Gastrocnemius medialis (tissue), 4 donors: ENCODE results near the gene FHL3. TPM values are rescaled to one million over a fixed set of nuclear protein-coding genes. Genes with fewer than 3 reads are reported as not detected.
A peak's percentile ranks its signal among the peaks of the same experiment; 100 is the strongest.

Experiments used
- ATAC-seq, 2 donors: fragments of 150-250 bp; one replicate each; pipeline ENCODE4 v1.9.1; 2016
- DNase-seq, 2 donors: peaks; one replicate each; pipeline ENCODE4 v3.0.0-alpha.2; 2019
- H3K27ac ChIP-seq, 4 donors: fragments of 200-600 bp; sonication (generic); 1 replicate in 1 of 4; 2 replicates in 3 of 4; pipeline ENCODE4 v1.5.1; 2016 to 2018; ENCODE audit warnings: mild to moderate bottlenecking in 2 of 4, moderate library complexity in 1 of 4
- H3K27me3 ChIP-seq, 3 donors: fragments of 200-600 bp; sonication (generic) in 2 of 3; 1 replicate in 1 of 3; 2 replicates in 2 of 3; pipeline versions ENCODE4 v1.5.1 to v1.6.0; 2016 to 2019; ENCODE audit warnings: mild to moderate bottlenecking in 1 of 3, moderate library complexity in 1 of 3
- H3K36me3 ChIP-seq, 2 donors: fragments of 200-600 bp; sonication (generic) in 1 of 2; one replicate each; pipeline ENCODE4 v1.5.1; 2017 to 2018
- H3K4me1 ChIP-seq, 2 donors: fragments of 200-600 bp; sonication (generic) in 1 of 2; one replicate each; pipeline ENCODE4 v1.5.1; 2016 to 2017; ENCODE audit warnings: mild to moderate bottlenecking in 2 of 2
- H3K4me3 ChIP-seq, 4 donors: fragments of 200-600 bp; sonication (generic) in 3 of 4; 1 replicate in 1 of 4; 2 replicates in 3 of 4; pipeline ENCODE4 v1.5.1; 2016 to 2019; ENCODE audit warnings: mild to moderate bottlenecking in 2 of 4
- H3K9me3 ChIP-seq, 3 donors: fragments of 200-600 bp; sonication (generic) in 2 of 3; 1 replicate in 1 of 3; 2 replicates in 2 of 3; pipeline ENCODE4 v1.5.1; 2016 to 2019
- POLR2A ChIP-seq, 2 donors: fragments of 450-650 bp; IDR thresholded peaks; one replicate each; pipeline ENCODE4 v1.6.1; 2017; ENCODE audit warnings: antibody characterized with exemption in 2 of 2, mild to moderate bottlenecking in 2 of 2, moderate library complexity in 2 of 2
- in situ Hi-C, 4 donors: fragments of 200-750 bp; cut with MboI; loops; one replicate each; pipeline versions ENCODE4 v1.15.0 to v1.8.0; 2017; ENCODE audit warnings: low sequenced_read_pairs in 4 of 4
- intact Hi-C: fragments of 100-400 bp; cut with DNase I; formaldehyde crosslinking; loops from one replicate; pipeline ENCODE4 v1.15.1; 2023; ENCODE audit warnings: low total_unique reads
- total RNA-seq, 4 donors: library from RNA; depleted of rRNA; stranded (reverse); fragments of >200 nt; gene quantifications; one replicate each; pipeline versions ENCODE4 v1.1.0 to v1.2.3, GENCODE V29; 2016
- TF ChIP-seq, protein P1 (sequence below), 5 experiments: fragments of 450-650 bp in 3 of 5; fragments of 200-600 bp in 2 of 5; sonication (generic) in 2 of 5; IDR thresholded peaks in 4 of 5; conservative IDR thresholded peaks in 1 of 5; 1 replicate in 4 of 5; 2 replicates in 1 of 5; pipeline ENCODE4 v1.5.1; 2016 to 2019; ENCODE audit warnings: antibody characterized with exemption in 5 of 5, mild to moderate bottlenecking in 3 of 5, moderate library complexity in 3 of 5

The FHL3 gene
- total RNA-seq, 4 donors from 2014 or later, result 725 to 1,282 (median 1,051) TPM

DNA sequence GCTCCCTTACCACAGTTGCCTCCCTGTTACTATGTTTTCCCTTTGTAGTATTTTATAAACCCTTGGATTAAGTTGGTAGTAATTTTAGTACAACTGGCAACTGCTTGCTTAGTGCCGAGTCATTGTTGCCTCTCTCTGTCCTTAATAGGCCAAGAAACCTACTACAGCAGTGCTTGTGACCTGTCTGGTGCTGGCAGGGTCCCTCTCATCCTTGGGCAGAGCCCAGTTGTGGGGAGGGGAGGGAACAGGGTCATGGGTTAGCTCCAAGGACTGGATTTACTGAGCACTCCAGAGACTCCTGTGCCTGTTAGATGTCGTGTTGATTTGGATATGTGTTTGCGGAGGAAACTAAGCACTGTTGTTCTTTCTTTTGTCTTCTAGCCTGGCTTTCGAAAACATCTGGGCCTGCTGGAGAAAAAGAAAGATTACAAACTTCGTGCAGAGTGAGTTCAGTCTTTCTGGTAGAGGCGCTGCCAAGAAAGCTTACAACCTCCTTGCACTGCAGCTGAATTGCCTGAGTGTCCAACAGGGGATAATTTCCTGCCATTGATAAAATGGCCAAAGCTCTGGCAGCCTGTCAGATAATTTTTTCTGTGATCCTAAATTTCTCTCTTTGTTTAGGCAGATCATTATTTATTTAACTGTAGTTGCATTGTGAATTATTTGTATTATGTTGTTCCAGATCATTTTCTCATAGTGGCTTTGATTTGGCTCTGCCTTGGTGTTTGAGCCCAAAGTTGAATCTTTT is 10.8 kb upstream of the FHL3 start:
- H3K36me3 ChIP-seq, result peaks cover 0 to 44% of the 10 kb centered on the region in 2 donors
- intact Hi-C loops, result loop anchor here (1.0 to 2.0 kb wide), 2 partner anchors 13 to 25 kb away; partner anchors contain the start of gene SF3A3

GRCh38 chr1:38014724-38015424 is 9.6 kb upstream of the FHL3 start:
- DNase-seq (peak in 1 of 2 donors; percentile 82), ATAC-seq (no peak)
- TF ChIP-seq, protein P1, sequence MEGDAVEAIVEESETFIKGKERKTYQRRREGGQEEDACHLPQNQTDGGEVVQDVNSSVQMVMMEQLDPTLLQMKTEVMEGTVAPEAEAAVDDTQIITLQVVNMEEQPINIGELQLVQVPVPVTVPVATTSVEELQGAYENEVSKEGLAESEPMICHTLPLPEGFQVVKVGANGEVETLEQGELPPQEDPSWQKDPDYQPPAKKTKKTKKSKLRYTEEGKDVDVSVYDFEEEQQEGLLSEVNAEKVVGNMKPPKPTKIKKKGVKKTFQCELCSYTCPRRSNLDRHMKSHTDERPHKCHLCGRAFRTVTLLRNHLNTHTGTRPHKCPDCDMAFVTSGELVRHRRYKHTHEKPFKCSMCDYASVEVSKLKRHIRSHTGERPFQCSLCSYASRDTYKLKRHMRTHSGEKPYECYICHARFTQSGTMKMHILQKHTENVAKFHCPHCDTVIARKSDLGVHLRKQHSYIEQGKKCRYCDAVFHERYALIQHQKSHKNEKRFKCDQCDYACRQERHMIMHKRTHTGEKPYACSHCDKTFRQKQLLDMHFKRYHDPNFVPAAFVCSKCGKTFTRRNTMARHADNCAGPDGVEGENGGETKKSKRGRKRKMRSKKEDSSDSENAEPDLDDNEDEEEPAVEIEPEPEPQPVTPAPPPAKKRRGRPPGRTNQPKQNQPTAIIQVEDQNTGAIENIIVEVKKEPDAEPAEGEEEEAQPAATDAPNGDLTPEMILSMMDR (IDR thresholded peaks at IDR 0.05 in 4 of 5, conservative IDR thresholded peaks at IDR 0.05 in 1 of 5), result no peak
- no peak for TF ChIP-seq POLR2A (IDR thresholded peaks at IDR 0.05)
- in situ Hi-C loops (no loop called here), intact Hi-C loops (no loop called here)
- H3K4me1 ChIP-seq, result peaks cover 84 to 91% of the 10 kb centered on the region in 2 donors
- no peaks in the 10 kb centered on the region for H3K27me3 ChIP-seq
- peaks cover 0 to 32% of the 10 kb centered on the region in 2 donors for H3K36me3 ChIP-seq
- peak overlapping the region; percentile 94 to 100 (median 98) for H3K27ac ChIP-seq
- peak overlapping the region; percentile 78 to 82 (median 80) for H3K4me3 ChIP-seq
- no peaks in the 10 kb centered on the region for H3K9me3 ChIP-seq

More for the DNA sequence above, 10.8 kb upstream of the FHL3 start:
- DNase-seq (peak; percentile 94 to 97), ATAC-seq (peak; percentile 54 to 64)
- no peaks in the 10 kb centered on the region for H3K9me3 ChIP-seq
- peaks cover 84 to 91% of the 10 kb centered on the region in 2 donors for H3K4me1 ChIP-seq
- in situ Hi-C loops, result no loop called here
- H3K27me3 ChIP-seq, result no peaks in the 10 kb centered on the region
- H3K4me3 ChIP-seq, result peak overlapping the region; percentile 10 to 29 (median 15)
- TF ChIP-seq, protein P1 (IDR thresholded peaks at IDR 0.05 in 4 of 5, conservative IDR thresholded peaks at IDR 0.05 in 1 of 5), result no peak
- peak; percentile 60 to 72 for TF ChIP-seq POLR2A (IDR thresholded peaks at IDR 0.05)
- H3K27ac ChIP-seq, result peak overlapping the region; percentile 94 to 100 (median 98)

DNA sequence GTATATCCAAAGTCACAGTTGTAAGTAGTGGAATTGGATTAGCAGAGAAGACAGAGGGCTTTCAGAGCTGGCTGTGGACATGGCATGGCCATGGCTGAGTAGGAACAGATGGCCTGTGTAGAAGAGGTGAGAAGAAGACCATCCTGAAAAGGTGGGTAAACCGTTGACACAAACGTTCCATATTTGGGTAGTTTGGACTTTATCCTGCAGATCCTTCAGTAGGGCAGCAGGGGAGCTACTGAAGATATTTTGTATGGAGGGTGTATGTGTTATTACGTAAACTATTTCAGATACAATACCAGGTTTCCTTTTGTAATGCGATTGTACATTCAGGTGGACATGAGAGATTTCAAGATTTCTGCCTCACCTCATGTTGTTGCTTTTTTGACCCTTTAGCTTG is 8.9 kb upstream of the FHL3 start:
- Histone ChIP-seq H3K9me3 (no peaks in the 10 kb centered on the region), H3K4me3 (peak overlapping the region; percentile 78 to 82 (median 80)), H3K27ac (peak overlapping the region; percentile 94 to 100 (median 98)), H3K27me3 (no peaks in the 10 kb centered on the region), H3K4me1 (peaks cover 85 to 92% of the 10 kb centered on the region in 2 donors), H3K36me3 (peaks cover 0 to 25% of the 10 kb centered on the region in 2 donors)
- no peak for ATAC-seq
- no peak for DNase-seq
- in situ Hi-C loops, result no loop called here
- intact Hi-C loops, result no loop called here
- TF ChIP-seq POLR2A (IDR thresholded peaks at IDR 0.05), result no peak
- TF ChIP-seq, protein P1 (IDR thresholded peaks at IDR 0.05 in 4 of 5, conservative IDR thresholded peaks at IDR 0.05 in 1 of 5), result no peak

- H3K4me3 ChIP-seq, result peak overlapping the region; percentile 78 to 82 (median 80)
- H3K4me1 ChIP-seq, result peaks cover 82 to 89% of the 10 kb centered on the region in 2 donors
- peaks cover 0 to 16% of the 10 kb centered on the region in 2 donors for H3K36me3 ChIP-seq
- peak overlapping the region; percentile 94 to 100 (median 98) for H3K27ac ChIP-seq
- in situ Hi-C loops, result no loop called here
- no peak for TF ChIP-seq POLR2A (IDR thresholded peaks at IDR 0.05)
- TF ChIP-seq, protein P1 (IDR thresholded peaks at IDR 0.05 in 4 of 5, conservative IDR thresholded peaks at IDR 0.05 in 1 of 5), result peak in 1 of 5 experiments; percentile 11
- no peaks in the 10 kb centered on the region for H3K9me3 ChIP-seq
- no peaks in the 10 kb centered on the region for H3K27me3 ChIP-seq
- no peak for ATAC-seq
- intact Hi-C loops, result no loop called here
- DNase-seq, result no peak
Observed at GRCh38 chr1:38013227-38013622, 7.9 kb upstream of the FHL3 start.
